GM18858 (cell line): ENCODE results near the gene CTNNAL1.

Source experiments
- ATAC-seq: cut with Tn5 transposase; IDR thresholded peaks from one replicate; pipeline ENCODE4 v1.9.1; 2021; ENCODE audit not compliant: unreplicated experiment

CTNNAL1 gene

GRCh38 chr9:108894225-108894997 lies 118.9 kb downstream of the CTNNAL1 start:
- no peak for ATAC-seq
